ENCODE data around the gene TSPAN14.

Gene TSPAN14

GRCh38 chr10:80425901-80426300, 28.2 kb upstream of the TSPAN14 start:
- DNase-seq, result no peak

- DNase-seq, result no peak
Measured at GRCh38 chr10:80427541-80427940, 26.6 kb upstream of the TSPAN14 start.

- no peak for DNase-seq
Measured at GRCh38 chr10:80429521-80429973, 24.6 kb upstream of the TSPAN14 start.

- DNase-seq, result no peak
Measured at GRCh38 chr10:80433134-80433533, 21.0 kb upstream of the TSPAN14 start.

- DNase-seq, result no peak
Measured at GRCh38 chr10:80436446-80437098, 17.5 kb upstream of the TSPAN14 start.

GRCh38 chr10:80437227-80437626, 16.9 kb upstream of the TSPAN14 start:
- no peak for DNase-seq

- DNase-seq, result no peak
Measured at GRCh38 chr10:80441831-80442230, 12.3 kb upstream of the TSPAN14 start.

- DNase-seq, result no peak
Measured at GRCh38 chr10:80442879-80443278, 11.2 kb upstream of the TSPAN14 start.

GRCh38 chr10:80443531-80443974, 10.6 kb upstream of the TSPAN14 start:
- DNase-seq, result no peak

GRCh38 chr10:80444124-80444523, 10.0 kb upstream of the TSPAN14 start:
- DNase-seq, result no peak

GRCh38 chr10:80444646-80445319, 9.3 kb upstream of the TSPAN14 start:
- DNase-seq, result no peak

GRCh38 chr10:80447436-80448190, 6.5 kb upstream of the TSPAN14 start:
- no peak for DNase-seq

GRCh38 chr10:80448209-80448942, 5.7 kb upstream of the TSPAN14 start:
- DNase-seq, result no peak

- no peak for DNase-seq
Measured at GRCh38 chr10:80449520-80449919, 4.6 kb upstream of the TSPAN14 start.

GRCh38 chr10:80451132-80451531, 3.0 kb upstream of the TSPAN14 start:
- no peak for DNase-seq

- no peak for DNase-seq
Measured at GRCh38 chr10:80452069-80452468, 2.0 kb upstream of the TSPAN14 start.

GRCh38 chr10:80452640-80453039, 1.5 kb upstream of the TSPAN14 start:
- no peak for DNase-seq

GRCh38 chr10:80453056-80453841, 861 bp upstream of the TSPAN14 start:
- DNase-seq, result no peak

- no peak for DNase-seq
Measured at GRCh38 chr10:80454513-80455460, 677 bp downstream of the TSPAN14 start.

- no peak for DNase-seq
Measured at GRCh38 chr10:80455461-80456349, 1.6 kb downstream of the TSPAN14 start.
